HG03135 (cell line): ENCODE data around the gene WBP4.
"Not testable (repeated sequence)": the region's sequence is repeated elsewhere in the genome, so short reads cannot be mapped to it uniquely, and the experiment has no call there.

Source experiments
- ATAC-seq: cut with Tn5 transposase; IDR thresholded peaks from one replicate; pipeline ENCODE4 v1.9.1; 2021; ENCODE audit warnings: mild to moderate bottlenecking, moderate library complexity; ENCODE audit not compliant: unreplicated experiment

Gene WBP4

GRCh38 chr13:41061075-41061913 lies at the start of gene WBP4:
Gene WBP4, plus strand, starts transcription at chr13:41061509. Its CDS starts 165 bp downstream, at chr13:41061674.
- ATAC-seq, result peak; percentile 72

GRCh38 chr13:41012536-41012935 lies 48.8 kb upstream of the WBP4 start:
- ATAC-seq, result no peak

- no peak for ATAC-seq
These were observed 47.5 kb upstream of the WBP4 start for GRCh38 chr13:41013835-41014234.

- no peak for ATAC-seq
These were observed 45.4 kb upstream of the WBP4 start for GRCh38 chr13:41015920-41016319.

GRCh38 chr13:41017159-41017558 lies 44.1 kb upstream of the WBP4 start:
- no peak for ATAC-seq

GRCh38 chr13:41017817-41018601 lies 43.3 kb upstream of the WBP4 start:
- ATAC-seq, result no peak

GRCh38 chr13:41018602-41018948 lies 42.7 kb upstream of the WBP4 start:
- no peak for ATAC-seq

GRCh38 chr13:41019011-41019487 lies 42.3 kb upstream of the WBP4 start, which contains the start of gene ELF1:
Gene ELF1, minus strand, starts transcription at chr13:41019316. Its CDS starts 37,262 bp downstream, at chr13:40982054.
- ATAC-seq, result peak; percentile 93

GRCh38 chr13:41019578-41020347 lies 41.5 kb upstream of the WBP4 start:
- peak; percentile 33 for ATAC-seq

- no peak for ATAC-seq
These were observed 35.8 kb upstream of the WBP4 start for GRCh38 chr13:41025518-41025917.

- no peak for ATAC-seq
These were observed 34.5 kb upstream of the WBP4 start for GRCh38 chr13:41026788-41027187.

GRCh38 chr13:41028051-41028450 lies 33.3 kb upstream of the WBP4 start:
- ATAC-seq, result no peak

GRCh38 chr13:41029629-41030028 lies 31.7 kb upstream of the WBP4 start:
- no peak for ATAC-seq

GRCh38 chr13:41032691-41033376 lies 28.5 kb upstream of the WBP4 start:
- no peak for ATAC-seq

GRCh38 chr13:41034382-41034781 lies 26.9 kb upstream of the WBP4 start:
- ATAC-seq, result no peak

- no peak for ATAC-seq
These were observed 26.4 kb upstream of the WBP4 start for GRCh38 chr13:41034881-41035280.

- not testable (repeated sequence) for ATAC-seq
These were observed 24.8 kb upstream of the WBP4 start for GRCh38 chr13:41036557-41036956.

GRCh38 chr13:41039746-41040145 lies 21.6 kb upstream of the WBP4 start:
- ATAC-seq, result no peak

- ATAC-seq, result no peak
These were observed 20.6 kb upstream of the WBP4 start for GRCh38 chr13:41040584-41041334.

GRCh38 chr13:41042419-41042818 lies 18.9 kb upstream of the WBP4 start:
- not testable (repeated sequence) for ATAC-seq
